Erythroblast (primary cell): ENCODE results near the gene SAFB.

Experiments used
- GATA1 ChIP-seq: IDR thresholded peaks from 2 replicates; pipeline ENCODE4 v1.6.1; 2011; ENCODE audit warnings: low read depth, mild to moderate bottlenecking, control low read depth, low read length, moderate library complexity
- POLR2A ChIP-seq: IDR thresholded peaks from 2 replicates; pipeline ENCODE4 v1.6.1; 2011; ENCODE audit warnings: mild to moderate bottlenecking, low read length

GRCh38 chr19:5655412-5655811 lies 32.5 kb downstream of the SAFB start:
- no peak for TF ChIP-seq POLR2A
- no peak for TF ChIP-seq GATA1
